GM23338 (cell line): ENCODE results near the gene ZNF519. TPM values are rescaled to one million over a fixed set of nuclear protein-coding genes. Genes with fewer than 3 reads are reported as not detected.

ENCODE experiments used
- ATAC-seq: fragments of 200-7000 bp; cut with Tn5 transposase; 3 replicates; pipeline ENCODE4 v1.9.1; 2020
- DNase-seq: peaks from one replicate; pipeline ENCODE4 v3.0.0-alpha.2; 2015; ENCODE audit warnings: low spot score
- H2AFZ ChIP-seq: fragments of 200-600 bp; sonication (generic); 2 replicates; pipeline ENCODE4 v1.8.0; 2016; ENCODE audit warnings: antibody characterized with exemption, mild to moderate bottlenecking, moderate library complexity
- H3F3A ChIP-seq: fragments of 200-600 bp; sonication (generic); replicated peaks from 2 replicates; pipeline ENCODE4 v1.8.0; 2017; ENCODE audit warnings: antibody characterized with exemption, mixed run types, low read depth
- H3K27ac ChIP-seq: fragments of 200-600 bp; sonication (generic); 2 replicates; pipeline ENCODE4 v1.6.1; 2016; ENCODE audit warnings: low read depth
- H3K27me3 ChIP-seq: fragments of 200-600 bp; sonication (generic); 2 replicates; pipeline ENCODE4 v1.8.0; 2016; ENCODE audit warnings: mild to moderate bottlenecking, mixed run types, moderate library complexity; ENCODE audit not compliant: insufficient read depth
- H3K36me3 ChIP-seq: fragments of 200-600 bp; sonication (generic); 2 replicates; pipeline ENCODE4 v1.8.0; 2016; ENCODE audit warnings: mild to moderate bottlenecking; ENCODE audit not compliant: insufficient read depth
- H3K4me1 ChIP-seq: fragments of 200-600 bp; sonication (generic); 2 replicates; pipeline ENCODE4 v1.8.0; 2016; ENCODE audit warnings: mild to moderate bottlenecking, moderate library complexity; ENCODE audit not compliant: insufficient read depth
- H3K4me2 ChIP-seq: fragments of 200-600 bp; sonication (generic); 2 replicates; pipeline ENCODE4 v1.7.1; 2017; ENCODE audit warnings: mixed run types
- H3K4me3 ChIP-seq: fragments of 200-600 bp; sonication (generic); 2 replicates; pipeline ENCODE4 v1.6.1; 2016; ENCODE audit warnings: mixed run types
- H3K79me2 ChIP-seq: fragments of 200-600 bp; sonication (generic); replicated peaks from 2 replicates; pipeline ENCODE4 v1.8.0; 2017; ENCODE audit warnings: mild to moderate bottlenecking; ENCODE audit not compliant: insufficient read depth
- H3K9me2 ChIP-seq: fragments of 200-600 bp; sonication (generic); 2 replicates; pipeline ENCODE4 v1.8.0; 2017; ENCODE audit not compliant: insufficient read depth
- H4K20me1 ChIP-seq: fragments of 200-600 bp; sonication (generic); replicated peaks from 2 replicates; pipeline ENCODE4 v1.8.0; 2017; ENCODE audit warnings: mild to moderate bottlenecking; ENCODE audit not compliant: insufficient read depth
- H3K27ac Mint-ChIP-seq: 2 replicates; pipeline ENCODE4 v1.8.0; 2020; ENCODE audit warnings: inconsistent platforms, mild to moderate bottlenecking, moderate library complexity, mixed read lengths
- H3K27me3 Mint-ChIP-seq: 3 replicates; pipeline ENCODE4 v1.8.0; 2022; ENCODE audit warnings: low read depth, mild to moderate bottlenecking, moderate library complexity, mixed read lengths, inconsistent platforms; ENCODE audit not compliant: insufficient read depth, poor library complexity
- H3K36me3 Mint-ChIP-seq: 3 replicates; pipeline ENCODE4 v1.8.0; 2021; ENCODE audit warnings: low read depth, mild to moderate bottlenecking, inconsistent platforms, moderate library complexity, mixed read lengths
- H3K4me1 Mint-ChIP-seq: 3 replicates; pipeline ENCODE4 v1.8.0; 2020; ENCODE audit warnings: mild to moderate bottlenecking, inconsistent platforms, mixed read lengths
- H3K4me3 Mint-ChIP-seq: 3 replicates; pipeline ENCODE4 v1.8.0; 2021; ENCODE audit warnings: moderate library complexity, mild to moderate bottlenecking, inconsistent platforms, mixed read lengths
- H3K9me3 Mint-ChIP-seq: 3 replicates; pipeline ENCODE4 v1.8.0; 2020; ENCODE audit warnings: moderate library complexity, mild to moderate bottlenecking, inconsistent platforms, mixed read lengths
- CREB1 ChIP-seq: fragments of 250-450 bp; sonication (Bioruptor Pico); IDR thresholded peaks from 2 replicates; pipeline ENCODE4 v1.5.0; 2020; ENCODE audit warnings: low read depth, mild to moderate bottlenecking, moderate library complexity
- ETS1 ChIP-seq: IDR thresholded peaks from 2 replicates; pipeline ENCODE4 v1.6.1; 2016; ENCODE audit warnings: antibody characterized with exemption
- EZH2 ChIP-seq: fragments of 200-600 bp; sonication (generic); IDR thresholded peaks from one replicate; pipeline ENCODE4 v1.8.0; 2017; ENCODE audit warnings: antibody characterized with exemption, mild to moderate bottlenecking, low read depth; ENCODE audit not compliant: unreplicated experiment
- NANOG ChIP-seq: IDR thresholded peaks from 2 replicates; pipeline ENCODE4 v1.6.1; 2016; ENCODE audit warnings: antibody characterized with exemption, borderline replicate concordance
- POLR2AphosphoS5 ChIP-seq: IDR thresholded peaks from 2 replicates; pipeline ENCODE4 v1.6.1; 2016; ENCODE audit warnings: antibody characterized with exemption, low read depth
- REST ChIP-seq: IDR thresholded peaks from one replicate; pipeline ENCODE4 v1.6.1; 2018; ENCODE audit warnings: antibody characterized with exemption; ENCODE audit not compliant: unreplicated experiment
- STAT1 ChIP-seq: IDR thresholded peaks from one replicate; pipeline ENCODE4 v1.6.1; 2016; ENCODE audit warnings: antibody characterized with exemption; ENCODE audit not compliant: unreplicated experiment
- ZNF331 ChIP-seq: fragments of 250-450 bp; sonication (Bioruptor Pico); IDR thresholded peaks from 2 replicates; pipeline ENCODE4 v1.5.0; 2020; ENCODE audit warnings: low read depth, mild to moderate bottlenecking, moderate library complexity
- ZNF462 ChIP-seq: fragments of 250-450 bp; sonication (Bioruptor Pico); IDR thresholded peaks from 2 replicates; pipeline ENCODE4 v1.5.0; 2020; ENCODE audit warnings: mild to moderate bottlenecking, moderate library complexity
- polyA plus RNA-seq: library from polyadenylated mRNA; unstranded; fragments of >200 nt; fragmentation: Nextera tagmentation; extraction: Ambion mirVana; gene quantifications from 2 replicates; pipeline ENCODE4 v1.2.1, GENCODE V29; 2016
- total RNA-seq: library from RNA; depleted of rRNA; stranded (reverse); fragments of >200 nt; shearing (Covaris generic); gene quantifications from 2 replicates; pipeline ENCODE4 v1.2.3, GENCODE V29; 2014

The ZNF519 gene
- total and polyA plus RNA-seq, 2 experiments from 2014 or later = 29.4 to 54.6 TPM

GRCh38 chr18:14117606-14118005 is 14.6 kb downstream of the ZNF519 start (continued):
- TF ChIP-seq ETS1 = no peak
- no peak for TF ChIP-seq EZH2

- Histone ChIP-seq H3K79me2 (peaks cover 79% of the 10 kb centered on the region), H4K20me1 (0 out of 2 replicates have a peak, but pooled peaks cover 3% of the 10 kb centered on the region), H3K4me2 (no peak overlapping the region), H2AFZ (no peak overlapping the region), H3K27ac (no peak overlapping the region), H3F3A (no peaks in the 10 kb centered on the region), H3K4me1 (no peaks in the 10 kb centered on the region), H3K27me3 (no peaks in the 10 kb centered on the region), H3K9me2 (no peaks in the 10 kb centered on the region), H3K4me3 (no peak overlapping the region), H3K36me3 (peaks cover 15% of the 10 kb centered on the region)
- H3K36me3 Mint-ChIP-seq = peaks cover 82% of the 10 kb centered on the region
- no peak overlapping the region for H3K4me3 Mint-ChIP-seq
- peaks cover 73% of the 10 kb centered on the region for H3K9me3 Mint-ChIP-seq
- DNase-seq (no peak), ATAC-seq (no peak)
- peaks cover 5% of the 10 kb centered on the region for H3K27me3 Mint-ChIP-seq
- no peak overlapping the region for H3K27ac Mint-ChIP-seq
- H3K4me1 Mint-ChIP-seq = no peaks in the 10 kb centered on the region
- TF ChIP-seq ZNF331 (no peak), NANOG (no peak), STAT1 (no peak), REST (no peak), POLR2AphosphoS5 (no peak), EZH2 (no peak), CREB1 (CRISPR knock-in tag) (no peak), ZNF462 (CRISPR knock-in tag) (no peak)
Observed at GRCh38 chr18:14106906-14107305, 25.3 kb downstream of the ZNF519 start.
